GM18858 (cell line): ENCODE measurements around the gene PACSIN2.
"Not testable (repeated sequence)": the region's sequence is repeated elsewhere in the genome, so short reads cannot be mapped to it uniquely, and the experiment has no call there.

Source experiments
- ATAC-seq: cut with Tn5 transposase; IDR thresholded peaks from one replicate; pipeline ENCODE4 v1.9.1; 2021; ENCODE audit not compliant: unreplicated experiment

The PACSIN2 gene

DNA sequence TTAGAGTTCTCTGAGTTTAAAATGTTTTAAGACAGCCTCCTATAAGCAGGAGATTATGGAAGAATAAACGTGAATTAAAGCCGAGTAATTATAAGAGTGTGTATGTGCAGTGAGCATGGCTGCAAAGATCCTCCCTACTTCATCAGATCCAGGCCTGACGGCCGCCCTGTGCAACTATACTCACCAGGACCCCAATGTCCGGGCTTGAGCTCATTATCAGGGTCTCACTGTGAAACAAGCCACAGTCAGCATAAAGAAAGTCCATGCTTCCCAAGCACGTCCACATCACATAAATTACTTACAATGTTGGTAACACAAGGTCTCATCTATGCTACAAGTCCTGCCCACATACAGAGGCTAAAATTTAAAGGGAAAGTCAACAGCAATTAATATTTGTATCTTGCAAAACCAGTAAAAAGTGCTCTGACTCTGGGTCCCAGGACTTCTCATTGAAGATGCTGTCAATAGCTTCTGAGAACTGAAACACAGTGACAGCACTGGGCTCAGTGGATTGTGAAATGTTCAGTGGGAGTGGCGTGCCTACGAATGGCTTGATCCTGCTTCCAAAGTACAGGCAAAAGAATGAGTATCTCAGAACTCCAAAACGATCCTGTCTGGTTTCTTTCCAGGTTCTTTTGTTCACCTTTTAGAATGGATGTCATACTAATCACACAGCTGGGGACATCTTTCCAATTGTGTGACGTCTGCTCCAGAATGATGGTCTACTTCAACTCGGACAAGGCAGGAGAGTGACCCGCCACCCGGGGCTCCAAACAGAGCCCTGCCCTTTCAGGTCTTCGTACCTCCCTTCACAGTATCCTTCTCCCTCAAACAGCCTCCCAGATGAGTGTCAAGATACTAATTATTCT is 85.7 kb downstream of the PACSIN2 start:
- ATAC-seq: no peak

- ATAC-seq: no peak
Observed at GRCh38 chr22:42927966-42928365, 87.0 kb downstream of the PACSIN2 start.

DNA sequence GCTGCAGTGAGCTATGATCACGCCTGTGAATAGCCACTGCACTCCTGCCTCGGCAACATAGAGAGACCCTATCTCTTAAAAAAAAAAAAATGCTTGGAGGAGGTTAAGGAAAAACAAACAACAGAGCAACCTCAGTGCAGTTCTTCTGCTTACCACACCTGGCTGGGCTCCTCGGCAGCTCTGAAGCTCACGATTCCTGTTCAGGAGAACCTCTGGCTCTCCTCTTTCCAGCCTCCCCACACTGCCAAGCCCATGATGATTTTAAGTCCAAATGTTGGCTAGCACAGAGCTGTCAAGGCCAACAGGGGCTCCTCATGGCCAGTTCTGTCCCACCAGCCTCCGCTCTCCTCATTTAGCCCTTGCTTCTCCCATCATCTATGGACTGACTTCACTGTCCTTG is 88.2 kb downstream of the PACSIN2 start:
- no peak for ATAC-seq

DNA sequence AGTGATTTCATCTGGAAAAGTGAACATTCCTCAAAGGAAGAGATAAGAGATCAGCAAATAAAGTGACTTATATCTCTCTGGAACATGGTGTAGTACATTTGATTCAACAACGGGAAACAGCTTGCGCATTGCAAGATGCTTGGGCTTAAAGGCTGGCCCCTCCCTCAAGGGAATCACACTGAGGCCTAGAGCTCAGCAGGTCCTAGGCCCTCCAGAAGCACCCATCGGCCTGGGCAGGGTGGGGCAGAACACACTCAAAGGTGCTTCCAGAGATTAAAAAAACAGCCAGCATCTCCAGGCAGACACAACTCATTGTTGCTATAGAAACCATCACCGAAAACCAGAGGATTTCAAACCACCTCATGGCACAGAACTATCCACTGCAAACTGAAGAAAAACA is 88.8 kb downstream of the PACSIN2 start:
- ATAC-seq: no peak

GRCh38 chr22:42925598-42925997 is 89.4 kb downstream of the PACSIN2 start:
- ATAC-seq: no peak

DNA sequence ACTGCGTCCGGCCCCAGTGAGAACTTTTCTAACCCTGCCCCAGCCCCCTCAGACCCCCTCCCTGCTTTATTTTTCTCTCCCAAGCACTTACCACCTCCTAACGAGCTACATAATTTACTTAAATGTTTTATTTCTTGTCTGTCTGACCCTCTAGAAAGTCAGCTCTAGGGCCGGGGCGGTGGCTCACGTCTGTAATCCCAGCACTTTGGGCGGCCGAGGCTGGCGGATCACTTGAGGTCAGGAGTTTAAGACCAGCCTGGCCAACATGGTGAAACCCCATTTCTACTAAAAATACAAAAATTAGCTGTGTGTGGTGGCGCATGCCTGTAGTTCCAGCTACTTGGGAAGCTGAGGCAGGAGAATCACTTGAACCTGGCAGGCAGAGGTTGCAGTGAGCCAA is 89.9 kb downstream of the PACSIN2 start:
- ATAC-seq: not testable (repeated sequence)

GRCh38 chr22:42924436-42924835 is 90.5 kb downstream of the PACSIN2 start:
- ATAC-seq: no peak

DNA sequence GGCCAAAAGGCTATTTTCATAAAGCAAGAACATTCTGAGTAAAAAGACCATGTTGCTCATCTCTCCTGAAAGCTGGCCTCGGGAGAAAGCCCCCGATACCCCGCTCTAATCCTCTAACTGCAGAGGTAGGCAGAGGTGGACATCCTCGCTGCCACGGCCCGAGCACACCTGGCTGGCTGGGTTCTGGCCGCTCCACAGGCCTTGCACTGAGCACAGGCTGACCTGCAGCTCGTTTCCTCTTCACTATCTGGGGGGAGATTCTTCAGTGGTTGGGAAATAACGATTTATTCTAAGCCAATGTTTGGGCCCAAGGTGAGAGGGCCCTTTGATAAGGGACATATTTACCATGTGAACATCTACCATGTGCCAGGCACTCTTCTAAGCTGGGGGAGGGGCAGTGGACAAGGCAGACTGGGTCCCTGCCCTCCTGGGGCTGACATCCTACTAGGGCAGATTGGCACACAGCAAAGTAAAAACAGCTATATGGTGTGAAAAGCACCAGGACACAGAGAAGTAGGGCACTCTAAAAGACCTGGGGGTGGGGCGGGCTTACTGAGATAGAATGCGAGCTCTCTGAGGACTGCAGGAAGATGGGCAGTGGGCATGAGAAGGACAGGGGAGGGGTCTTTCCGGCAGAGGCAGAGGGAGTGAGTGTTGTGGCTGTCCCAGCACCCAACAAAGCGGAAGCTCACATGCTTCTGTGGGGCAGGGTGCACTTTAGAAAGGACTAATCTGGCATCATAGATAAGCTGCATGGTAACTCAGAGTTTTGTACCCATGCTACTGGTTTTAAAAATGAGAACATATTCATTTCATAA is 92.4 kb downstream of the PACSIN2 start:
- ATAC-seq: no peak

GRCh38 chr22:42920101-42920820 is 94.7 kb downstream of the PACSIN2 start:
- no peak for ATAC-seq

DNA sequence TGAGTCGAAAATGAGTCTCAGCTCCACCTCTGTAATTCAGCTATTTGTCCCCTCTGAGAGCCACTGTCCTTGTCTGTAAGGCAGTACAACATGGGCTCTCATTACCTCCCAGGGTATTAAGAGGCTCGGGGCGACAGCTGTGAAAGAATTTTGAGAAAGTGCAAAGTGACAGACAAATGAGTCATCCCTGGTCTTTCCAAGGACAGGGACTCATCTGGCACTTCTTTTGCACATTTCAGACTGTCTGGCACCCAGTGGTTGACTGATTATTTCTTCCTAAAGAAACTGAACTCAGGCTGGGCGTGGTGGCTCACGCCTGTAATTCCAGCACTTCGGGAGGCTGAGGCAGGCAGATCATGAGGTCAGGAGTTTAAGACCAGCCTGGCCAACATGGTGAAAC is 95.8 kb downstream of the PACSIN2 start:
- ATAC-seq: no peak

- ATAC-seq: no peak
Observed at GRCh38 chr22:42918500-42918899, 96.4 kb downstream of the PACSIN2 start.

- not testable (repeated sequence) for ATAC-seq
Observed at GRCh38 chr22:42917358-42917757, 97.6 kb downstream of the PACSIN2 start.

DNA sequence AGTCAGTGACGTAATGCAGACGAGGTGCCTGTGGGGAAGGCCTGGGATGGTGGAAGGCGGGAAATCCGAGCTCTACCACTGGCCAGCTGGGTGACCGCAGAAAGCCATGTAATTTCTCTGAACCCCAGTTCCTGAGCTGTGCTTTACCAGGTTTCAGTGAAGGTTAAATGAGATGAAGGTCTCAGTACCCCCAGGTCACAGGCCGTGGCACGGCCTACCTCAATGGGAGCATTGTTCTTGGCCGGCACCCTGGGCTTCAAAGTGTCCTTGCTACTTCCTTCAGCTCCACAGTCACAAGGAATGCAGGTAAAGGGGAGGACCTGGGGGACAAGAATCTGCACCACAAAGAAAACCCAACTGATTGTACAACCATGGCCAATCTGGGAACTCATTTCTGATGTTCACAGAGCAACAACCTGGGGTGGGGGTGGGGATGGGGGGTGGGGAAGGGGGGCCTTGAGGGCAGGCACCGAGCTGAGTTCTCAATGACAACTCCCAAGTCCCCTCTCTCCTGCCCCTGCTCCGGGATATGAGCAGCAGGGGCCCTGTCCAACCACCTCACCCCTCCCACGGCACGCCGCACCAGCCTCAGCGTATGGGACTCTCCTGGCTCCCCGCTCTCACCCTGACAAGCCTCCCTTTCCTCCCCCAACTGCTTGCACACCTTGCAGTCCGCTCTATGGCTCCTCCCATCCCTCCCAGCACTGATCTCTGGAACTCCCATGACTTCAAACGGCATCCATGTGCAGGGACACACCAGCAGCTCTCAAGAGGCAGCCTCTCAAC is 98.8 kb downstream of the PACSIN2 start:
- ATAC-seq: no peak

- ATAC-seq: no peak
Observed at GRCh38 chr22:42914511-42915076, 100.4 kb downstream of the PACSIN2 start.

GRCh38 chr22:42913874-42914510 is 101.0 kb downstream of the PACSIN2 start:
- no peak for ATAC-seq

DNA sequence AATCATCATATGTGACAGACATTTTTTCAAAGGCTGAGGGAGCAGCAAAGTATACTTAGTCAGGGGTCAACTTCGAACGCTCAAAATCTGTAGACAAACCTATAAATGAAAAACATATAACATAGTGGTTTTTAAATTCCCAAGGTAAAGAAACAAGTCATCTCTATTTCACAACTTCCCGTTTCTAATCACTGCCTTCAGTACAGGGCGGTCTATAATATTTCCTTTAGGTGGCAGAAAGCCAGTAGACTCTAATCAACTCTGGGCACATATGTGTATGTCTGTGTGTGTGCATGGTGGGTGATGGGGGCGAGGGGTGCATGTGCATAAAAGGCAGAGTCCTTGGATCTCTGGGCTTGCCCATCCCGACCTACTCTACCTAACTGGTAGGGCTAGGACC is 102.9 kb downstream of the PACSIN2 start:
- ATAC-seq: no peak

DNA sequence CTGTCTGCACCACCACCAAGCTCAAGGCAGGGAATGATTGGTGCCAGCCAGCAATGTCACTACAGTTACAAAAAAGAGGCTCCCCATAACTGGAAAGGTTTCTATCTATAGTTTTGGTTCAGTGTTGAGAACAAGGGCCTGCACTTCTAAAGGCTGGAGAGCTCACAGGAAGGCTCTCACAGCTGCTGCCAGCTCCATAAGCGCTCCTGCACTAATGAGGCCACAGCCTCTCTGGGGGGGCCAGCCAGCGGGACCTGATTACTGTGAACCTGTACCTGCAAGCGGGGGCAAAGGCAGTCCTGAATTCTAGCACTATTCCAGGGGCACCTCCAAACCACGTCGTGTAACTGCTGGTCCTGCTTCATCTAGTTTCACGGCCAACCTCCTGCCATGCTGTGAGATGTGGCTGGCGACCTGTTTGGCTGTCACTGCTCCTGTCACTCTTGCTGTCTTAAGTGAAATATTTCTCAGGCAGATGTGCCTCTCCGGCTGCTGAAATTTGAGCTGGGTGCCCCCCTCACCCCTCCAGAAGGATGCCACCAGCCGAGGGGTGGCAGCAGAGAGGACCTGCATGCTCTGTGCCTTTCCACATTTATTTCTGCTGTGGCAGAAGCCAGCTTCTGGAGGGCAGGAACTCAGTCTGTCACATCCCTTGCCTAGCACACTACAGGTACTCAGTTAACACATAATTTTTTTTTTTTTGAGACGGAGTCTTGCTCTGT is 104.6 kb downstream of the PACSIN2 start:
- ATAC-seq: no peak

DNA sequence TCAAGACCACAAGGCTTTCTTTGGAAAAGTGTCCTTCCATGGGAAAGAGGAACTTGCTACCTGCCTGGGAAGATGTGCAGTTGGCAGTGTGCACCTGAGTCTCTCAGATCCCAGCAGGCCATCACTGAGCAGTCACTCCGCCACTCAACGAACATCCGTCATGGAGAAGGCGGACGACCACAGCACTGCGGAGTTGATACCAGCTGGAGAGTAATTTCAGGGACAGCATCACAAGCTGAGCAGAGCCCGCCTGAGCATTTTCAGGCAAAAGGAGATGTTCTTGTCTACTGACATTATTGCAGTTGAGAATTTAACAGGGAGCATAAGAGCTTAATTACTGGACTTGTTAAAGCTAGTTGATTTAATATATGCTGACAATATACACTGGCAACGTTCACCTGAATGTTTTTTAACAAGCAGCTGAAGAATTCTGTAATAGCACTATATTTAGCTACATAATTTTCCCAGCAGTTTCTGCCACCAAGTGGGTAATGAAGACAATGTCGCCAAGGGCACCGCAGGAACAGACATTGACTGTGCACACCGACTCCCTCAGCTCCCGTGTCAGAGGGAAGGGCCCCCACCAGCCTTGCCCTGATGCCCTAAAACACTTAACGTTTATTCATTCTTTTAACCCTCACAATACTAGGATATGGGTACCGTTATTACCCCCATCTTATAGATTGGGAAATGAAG is 105.4 kb downstream of the PACSIN2 start:
- no peak for ATAC-seq

DNA sequence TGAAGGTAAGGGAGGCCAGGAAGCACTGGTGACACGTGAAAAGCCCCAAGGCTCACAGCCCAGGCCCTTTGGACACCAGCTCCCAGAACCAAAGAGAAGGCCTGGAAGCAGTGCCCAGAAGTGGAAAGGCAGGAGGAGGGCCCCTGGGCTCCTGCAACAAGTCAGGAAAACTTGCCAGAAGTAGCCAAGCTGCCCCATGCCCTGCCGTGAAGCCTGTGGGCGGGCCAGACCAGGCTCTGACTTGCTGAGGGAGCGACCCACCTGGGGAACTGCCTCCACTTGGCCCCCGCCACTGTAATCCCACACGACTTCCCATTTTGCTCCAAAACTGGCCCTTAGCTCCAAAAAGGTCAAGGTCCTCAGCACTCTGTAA is 106.6 kb downstream of the PACSIN2 start:
- ATAC-seq: no peak
